Measurements from ENCODE around the gene TENM3.

The TENM3 gene

GRCh38 chr4:182643801-182644682 lies 400.8 kb downstream of the TENM3 start:
- DNase-seq, result no peak

- no peak for DNase-seq
Measured at GRCh38 chr4:182644683-182645050, 401.5 kb downstream of the TENM3 start.

GRCh38 chr4:182645511-182645910 lies 402.3 kb downstream of the TENM3 start:
- no peak for DNase-seq

GRCh38 chr4:182647646-182648300 lies 404.6 kb downstream of the TENM3 start:
- no peak for DNase-seq

- no peak for DNase-seq
Measured at GRCh38 chr4:182648766-182649165, 405.6 kb downstream of the TENM3 start.

GRCh38 chr4:182649698-182650477 lies 406.7 kb downstream of the TENM3 start:
- DNase-seq, result no peak

- no peak for DNase-seq
Measured at GRCh38 chr4:182653596-182653995, 410.4 kb downstream of the TENM3 start.

- no peak for DNase-seq
Measured at GRCh38 chr4:182655340-182655739, 412.1 kb downstream of the TENM3 start.

- no peak for DNase-seq
Measured at GRCh38 chr4:182662551-182662950, 419.3 kb downstream of the TENM3 start.

GRCh38 chr4:182671231-182671630 lies 428.0 kb downstream of the TENM3 start:
- no peak for DNase-seq

GRCh38 chr4:182671749-182672148 lies 428.5 kb downstream of the TENM3 start:
- DNase-seq, result no peak

GRCh38 chr4:182678590-182678989 lies 435.4 kb downstream of the TENM3 start:
- DNase-seq, result no peak

GRCh38 chr4:182679533-182679932 lies 436.3 kb downstream of the TENM3 start:
- no peak for DNase-seq

- no peak for DNase-seq
Measured at GRCh38 chr4:182680234-182680653, 437.0 kb downstream of the TENM3 start.

GRCh38 chr4:182683661-182684060 lies 440.5 kb downstream of the TENM3 start:
- DNase-seq, result no peak

- DNase-seq, result no peak
Measured at GRCh38 chr4:182684796-182685195, 441.6 kb downstream of the TENM3 start.

GRCh38 chr4:182688081-182688480 lies 444.9 kb downstream of the TENM3 start:
- no peak for DNase-seq

- no peak for DNase-seq
Measured at GRCh38 chr4:182694551-182694950, 451.3 kb downstream of the TENM3 start.

GRCh38 chr4:182695009-182695408 lies 451.8 kb downstream of the TENM3 start:
- DNase-seq, result no peak

- DNase-seq, result no peak
Measured at GRCh38 chr4:182695842-182696241, 452.6 kb downstream of the TENM3 start.

GRCh38 chr4:182697094-182697493 lies 453.9 kb downstream of the TENM3 start:
- no peak for DNase-seq

GRCh38 chr4:182698212-182698611 lies 455.0 kb downstream of the TENM3 start:
- no peak for DNase-seq

GRCh38 chr4:182699201-182699600 lies 456.0 kb downstream of the TENM3 start:
- DNase-seq, result no peak

- DNase-seq, result no peak
Measured at GRCh38 chr4:182699795-182700194, 456.6 kb downstream of the TENM3 start.

All from activated CD4-positive, alpha-beta T cell treated with anti-CD3 and anti-CD28 coated beads, Interleukin-2, amount 50 U/mL, for 48 hours (primary cell).